SK-N-SH (cell line): Measurements from ENCODE around the gene ITGAE. TPM values are rescaled to one million over a fixed set of nuclear protein-coding genes. Genes with fewer than 3 reads are reported as not detected.

Source experiments
- CTCF ChIA-PET: fragments of 300-600, 350-600 bp; formaldehyde crosslinking; extraction: SDS; loops from one replicate; lab custom pipeline; 2021; lab: Yijun Ruan, JAX
- POLR2A ChIA-PET: fragments of 350-600 bp; sonication (Branson Sonifier 250); formaldehyde crosslinking; extraction: SDS; loops from one replicate; lab custom pipeline; 2020; ENCODE audit warnings: antibody characterized with exemption, inconsistent platforms; lab: Yijun Ruan, JAX
- DNase-seq: peaks from one replicate; pipeline ENCODE4 v3.0.0; 2012
- H2AFZ ChIP-seq: fragments of 200-600 bp; sonication (generic); 2 replicates; pipeline ENCODE4 v1.8.1; 2016; ENCODE audit warnings: antibody characterized with exemption, mild to moderate bottlenecking, low read depth
- H3F3A ChIP-seq: fragments of 200-600 bp; sonication (generic); replicated peaks from 2 replicates; pipeline ENCODE3; 2016; ENCODE audit warnings: antibody characterized with exemption, mild to moderate bottlenecking; ENCODE audit not compliant: insufficient read depth
- H3K27ac ChIP-seq, 2 experiments: fragments of 200-500 bp in 1 of 2; fragments of 200-600 bp in 1 of 2; sonication (Bioruptor generic) in 1 of 2; sonication (generic), shearing (Covaris generic) in 1 of 2; 2 replicates each; pipeline versions ENCODE4 v1.5.1 to v1.6.1; 2014 to 2016; ENCODE audit warnings: low read depth in 2 of 2, inconsistent platforms in 1 of 2, low read length in 1 of 2, mild to moderate bottlenecking in 1 of 2, mixed read lengths in 1 of 2
- H3K27me3 ChIP-seq: fragments of 200-600 bp; sonication (generic), shearing (Covaris generic); 2 replicates; pipeline ENCODE4 v1.6.1; 2016; ENCODE audit warnings: mixed run types; ENCODE audit not compliant: insufficient read depth
- H3K36me3 ChIP-seq, 2 experiments: fragments of 200-500 bp in 1 of 2; fragments of 200-600 bp in 1 of 2; sonication (Bioruptor generic) in 1 of 2; sonication (generic) in 1 of 2; replicated peaks in 1 of 2; 2 replicates each; pipeline versions ENCODE3 to v1.5.1; 2014 to 2016; ENCODE audit warnings: low read length in 1 of 2, mild to moderate bottlenecking in 1 of 2; ENCODE audit not compliant: insufficient read depth in 2 of 2, control insufficient read depth in 1 of 2
- H3K4me1 ChIP-seq, 2 experiments: fragments of 200-500 bp in 1 of 2; fragments of 200-600 bp in 1 of 2; sonication (Bioruptor generic) in 1 of 2; sonication (generic), shearing (Covaris generic) in 1 of 2; 2 replicates each; pipeline versions ENCODE4 v1.5.1 to v1.6.1; 2014 to 2016; ENCODE audit warnings: low read depth in 1 of 2, low read length in 1 of 2, mixed run types in 1 of 2; ENCODE audit not compliant: insufficient read depth in 2 of 2, control insufficient read depth in 1 of 2
- H3K4me2 ChIP-seq: fragments of 200-600 bp; sonication (generic), shearing (Covaris generic); 2 replicates; pipeline ENCODE4 v1.6.1; 2017; ENCODE audit warnings: mixed run types
- H3K4me3 ChIP-seq, 2 experiments: fragments of 200-500 bp in 1 of 2; fragments of 200-600 bp in 1 of 2; sonication (Bioruptor generic) in 1 of 2; sonication (generic), shearing (Covaris generic) in 1 of 2; 2 replicates each; pipeline versions ENCODE4 v1.5.1 to v1.8.1; 2014 to 2016; ENCODE audit warnings: low read depth in 2 of 2, inconsistent platforms in 1 of 2, low read length in 1 of 2, mild to moderate bottlenecking in 1 of 2, mixed read lengths in 1 of 2, moderate library complexity in 1 of 2
- H3K79me2 ChIP-seq: fragments of 200-600 bp; sonication (generic); 2 replicates; pipeline ENCODE4 v1.8.1; 2017; ENCODE audit warnings: mild to moderate bottlenecking; ENCODE audit not compliant: insufficient read depth
- H3K9ac ChIP-seq: fragments of 200-600 bp; sonication (generic); 2 replicates; pipeline ENCODE4 v1.6.1; 2017; ENCODE audit warnings: mixed run types
- H3K9me2 ChIP-seq: fragments of 200-600 bp; sonication (generic); 2 replicates; pipeline ENCODE4 v1.6.1; 2017; ENCODE audit warnings: mixed run types
- H3K9me3 ChIP-seq: fragments of 200-600 bp; sonication (generic); 2 replicates; pipeline ENCODE4 v1.6.1; 2017; ENCODE audit warnings: mixed run types, mild to moderate bottlenecking, moderate library complexity
- H4K20me1 ChIP-seq: fragments of 200-600 bp; sonication (generic); 2 replicates; pipeline ENCODE4 v1.6.1; 2017; ENCODE audit warnings: mild to moderate bottlenecking, mixed run types; ENCODE audit not compliant: insufficient read depth
- CTCF ChIP-seq: fragments of 200-600 bp; sonication (generic); IDR thresholded peaks from 2 replicates; pipeline ENCODE4 v1.6.1; 2017; ENCODE audit warnings: antibody characterized with exemption, mild to moderate bottlenecking, moderate library complexity
- ELF1 ChIP-seq: IDR thresholded peaks from 2 replicates; pipeline ENCODE4 v1.4.0; 2012
- EZH2phosphoT487 ChIP-seq: fragments of 200-600 bp; sonication (generic); IDR thresholded peaks from 2 replicates; pipeline ENCODE4 v1.6.1; 2017; ENCODE audit warnings: low read depth, mixed run types, mild to moderate bottlenecking, antibody characterized with exemption, moderate library complexity, borderline replicate concordance
- FOXM1 ChIP-seq: IDR thresholded peaks from 2 replicates; pipeline ENCODE4 v1.4.0; 2012; ENCODE audit warnings: low read depth, mild to moderate bottlenecking
- GABPA ChIP-seq: IDR thresholded peaks from 2 replicates; pipeline ENCODE4 v1.4.0; 2012; ENCODE audit warnings: low read depth, mild to moderate bottlenecking
- MAX ChIP-seq: IDR thresholded peaks from 2 replicates; pipeline ENCODE4 v1.4.0; 2012; ENCODE audit warnings: low read depth
- MEF2A ChIP-seq: IDR thresholded peaks from 2 replicates; pipeline ENCODE4 v1.4.0; 2012; ENCODE audit warnings: low read depth, borderline replicate concordance
- NRF1 ChIP-seq: IDR thresholded peaks from 2 replicates; pipeline ENCODE4 v1.6.1; 2012; ENCODE audit warnings: low read depth, mild to moderate bottlenecking, low read length
- POLR2AphosphoS5 ChIP-seq: IDR thresholded peaks from 2 replicates; pipeline ENCODE4 v1.6.1; 2012; ENCODE audit warnings: low read depth, low read length
- RFX5 ChIP-seq: IDR thresholded peaks from 2 replicates; pipeline ENCODE4 v1.6.1; 2012; ENCODE audit warnings: mild to moderate bottlenecking, improper control_type of control experiment, low read length
- RXRA ChIP-seq: IDR thresholded peaks from 2 replicates; pipeline ENCODE4 v1.4.0; 2012; ENCODE audit warnings: low read depth, mild to moderate bottlenecking, borderline replicate concordance
- SIN3A ChIP-seq: IDR thresholded peaks from 2 replicates; pipeline ENCODE4 v1.6.1; 2012; ENCODE audit warnings: low read depth, mild to moderate bottlenecking, low read length, moderate library complexity, borderline replicate concordance
- SMC3 ChIP-seq: IDR thresholded peaks from 2 replicates; pipeline ENCODE4 v1.6.1; 2012; ENCODE audit warnings: low read depth, low read length, improper control_type of control experiment
- TAF1 ChIP-seq: IDR thresholded peaks from 2 replicates; pipeline ENCODE4 v1.6.1; 2012; ENCODE audit warnings: low read depth, mild to moderate bottlenecking, low read length, moderate library complexity, borderline replicate concordance
- TCF12 ChIP-seq: IDR thresholded peaks from 2 replicates; pipeline ENCODE4 v1.4.0; 2012
- TEAD4 ChIP-seq: IDR thresholded peaks from 2 replicates; pipeline ENCODE4 v1.4.0; 2012; ENCODE audit warnings: mild to moderate bottlenecking, borderline replicate concordance; ENCODE audit not compliant: insufficient read depth
- USF1 ChIP-seq: IDR thresholded peaks from 2 replicates; pipeline ENCODE4 v1.4.0; 2012; ENCODE audit warnings: low read depth, borderline replicate concordance
- USF2 ChIP-seq: fragments of 150-350 bp; IDR thresholded peaks from 2 replicates; pipeline ENCODE4 v1.6.1; 2017; ENCODE audit warnings: antibody characterized with exemption, low read length, low read depth, borderline replicate concordance
- ZBTB33 ChIP-seq: IDR thresholded peaks from 2 replicates; pipeline ENCODE4 v1.4.0; 2012; ENCODE audit warnings: low read depth, borderline replicate concordance
- WGBS: methylation state at CpG from one replicate; pipeline ENCODE4 v1.1.6; 2017; ENCODE audit warnings: low lambda C conversion rate; 5-methylcytosine and 5-hydroxymethylcytosine counted together
- polyA plus RNA-seq, 3 experiments: library from polyadenylated mRNA; depleted of rRNA; stranded (reverse); fragments of >200 nt; gene quantifications; 2 replicates each; pipeline ENCODE4 v1.2.3, GENCODE V29; 2012

ITGAE gene
- polyA plus RNA-seq, 1 of the 3 experiments (the other 2 are of a cell fraction), result 56.7 TPM

- CTCF ChIA-PET, result interaction anchor here (2.6 kb wide), 1 partner anchor 8 kb away, joined by 17 read pairs; no protein-coding TSS in a partner anchor
These were observed 55.9 kb downstream of the ITGAE start for GRCh38 chr17:3745071-3745470.

GRCh38 chr17:3744014-3744413, 57.0 kb downstream of the ITGAE start:
- H3K36me3 ChIP-seq, result no peaks in the 10 kb centered on the region
- H3K27ac ChIP-seq, result no peak overlapping the region
- H3F3A ChIP-seq, result no peaks in the 10 kb centered on the region
- no peak overlapping the region for H3K4me3 ChIP-seq
- no peaks in the 10 kb centered on the region for H3K9me2 ChIP-seq
- H3K27me3 ChIP-seq, result no peaks in the 10 kb centered on the region
- WGBS, result 59% methylated on average over 3 of the region's 3 CpGs
- H3K4me1 ChIP-seq, result no peaks in the 10 kb centered on the region
- DNase-seq, result no peak
- H3K9ac ChIP-seq, result no peak overlapping the region
- no peak overlapping the region for H2AFZ ChIP-seq
- H3K79me2 ChIP-seq, result no peaks in the 10 kb centered on the region
- H3K4me2 ChIP-seq, result no peak overlapping the region
- no peaks in the 10 kb centered on the region for H3K9me3 ChIP-seq
- POLR2A ChIA-PET, result no interaction called here
- CTCF ChIA-PET, result interaction anchor here (1.3 kb wide), 1 partner anchor 10 kb away, joined by 4 read pairs; no protein-coding TSS in a partner anchor
- no peaks in the 10 kb centered on the region for H4K20me1 ChIP-seq
- TF ChIP-seq RFX5, result no peak
- no peak for TF ChIP-seq TAF1
- no peak for TF ChIP-seq TEAD4
- TF ChIP-seq GABPA, result no peak
- TF ChIP-seq MEF2A, result no peak
- TF ChIP-seq SIN3A, result no peak
- no peak for TF ChIP-seq USF2
- no peak for TF ChIP-seq SMC3
- no peak for TF ChIP-seq CTCF

More at GRCh38 chr17:3745071-3745470, 55.9 kb downstream of the ITGAE start:
- Histone ChIP-seq H3K4me3 (no peak overlapping the region), H3K36me3 (no peaks in the 10 kb centered on the region), H3K9me2 (no peaks in the 10 kb centered on the region), H3K27ac (no peak overlapping the region), H3K79me2 (no peaks in the 10 kb centered on the region), H3F3A (no peaks in the 10 kb centered on the region), H3K4me2 (no peak overlapping the region), H3K4me1 (no peaks in the 10 kb centered on the region), H4K20me1 (no peaks in the 10 kb centered on the region), H3K27me3 (no peaks in the 10 kb centered on the region), H3K9me3 (no peaks in the 10 kb centered on the region), H2AFZ (no peak overlapping the region), H3K9ac (no peak overlapping the region)
- WGBS, result 70% methylated on average over 10 of the region's 10 CpGs
- no peak for DNase-seq
- TF ChIP-seq RXRA (no peak), ZBTB33 (no peak), RFX5 (no peak), TCF12 (no peak), FOXM1 (no peak), POLR2AphosphoS5 (no peak), USF1 (no peak), ELF1 (no peak), NRF1 (no peak), MAX (no peak), EZH2phosphoT487 (no peak)
- POLR2A ChIA-PET, result no interaction called here
